ENCODE measurements around the gene CDH13.

GRCh38 chr16:82703871-82704768, 77.4 kb downstream of the CDH13 start:
- no peak for TF ChIP-seq CTCF (IDR thresholded peaks at IDR 0.05; ENCODE audit: low read depth, low read length)
- no peak for TF ChIP-seq EZH2phosphoT487 (IDR thresholded peaks at IDR 0.05; ENCODE audit: low read depth)

All from OCI-LY3 (cell line).